Ecto neural progenitor cell (in vitro differentiated cells): Measurements from ENCODE around the gene SCN2A.

Experiments used
- DNase-seq: peaks from one replicate; pipeline ENCODE4 v3.0.0-alpha.2; 2018; ENCODE audit warnings: low spot score

Gene SCN2A

DNA sequence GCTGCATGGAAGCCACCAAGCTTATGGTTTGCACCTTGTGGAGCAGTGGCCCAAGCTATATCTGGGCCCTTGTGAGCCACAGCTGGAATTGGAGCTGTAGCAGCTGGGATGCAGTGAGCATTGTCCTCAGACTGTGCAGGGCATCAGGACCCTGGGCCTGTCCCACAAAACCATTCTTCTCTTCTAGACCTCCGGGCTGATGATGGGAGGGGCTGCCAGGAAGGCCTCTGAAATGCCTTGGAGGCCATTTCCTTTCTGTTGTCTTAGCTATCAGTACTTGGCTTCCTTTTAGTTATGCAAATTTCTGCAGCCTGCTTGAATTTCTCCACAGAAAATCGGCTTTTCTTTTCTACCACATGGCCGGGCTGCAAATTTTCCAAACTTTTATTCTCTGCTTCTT, 183.9 kb downstream of the SCN2A start:
- no peak for DNase-seq

DNA sequence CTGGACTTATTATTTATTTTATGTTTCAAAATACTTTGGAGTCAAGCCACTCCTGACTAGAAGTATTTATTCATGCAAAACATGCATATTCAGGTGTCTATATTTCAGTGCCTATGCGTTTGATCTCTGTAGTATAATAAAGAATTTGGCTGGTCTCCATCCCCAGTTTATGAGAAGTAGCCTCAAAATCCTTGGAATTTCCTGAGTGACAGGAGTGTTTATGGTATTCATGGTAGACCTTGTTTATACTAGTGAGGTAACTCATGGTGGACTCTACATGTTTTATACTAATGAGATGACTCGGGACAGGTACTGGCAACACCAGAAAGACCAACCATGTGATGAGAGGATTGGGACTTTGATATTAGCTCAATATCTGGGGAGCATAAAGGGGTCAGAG, 186.3 kb downstream of the SCN2A start:
- no peak for DNase-seq

DNA sequence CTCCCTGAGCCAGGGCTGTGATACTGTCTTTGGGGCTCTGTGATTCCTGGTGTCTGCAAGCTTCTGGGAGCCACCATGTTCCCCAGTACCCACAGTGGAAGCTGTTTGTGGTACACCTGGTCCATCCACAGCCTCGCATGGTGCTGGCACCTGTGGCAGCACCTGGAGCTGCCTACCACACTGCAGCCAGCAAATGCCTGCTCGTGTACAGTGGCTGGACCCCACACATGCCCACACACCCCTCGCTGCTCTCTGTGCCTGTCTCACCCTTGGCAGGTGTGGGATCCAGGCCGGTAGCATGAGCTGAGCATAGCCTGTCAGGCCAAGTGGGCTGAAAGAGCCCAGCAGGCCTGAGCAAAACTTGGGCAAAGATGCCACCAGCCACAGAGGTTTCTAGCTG, 188.5 kb downstream of the SCN2A start:
- no peak for DNase-seq

DNA sequence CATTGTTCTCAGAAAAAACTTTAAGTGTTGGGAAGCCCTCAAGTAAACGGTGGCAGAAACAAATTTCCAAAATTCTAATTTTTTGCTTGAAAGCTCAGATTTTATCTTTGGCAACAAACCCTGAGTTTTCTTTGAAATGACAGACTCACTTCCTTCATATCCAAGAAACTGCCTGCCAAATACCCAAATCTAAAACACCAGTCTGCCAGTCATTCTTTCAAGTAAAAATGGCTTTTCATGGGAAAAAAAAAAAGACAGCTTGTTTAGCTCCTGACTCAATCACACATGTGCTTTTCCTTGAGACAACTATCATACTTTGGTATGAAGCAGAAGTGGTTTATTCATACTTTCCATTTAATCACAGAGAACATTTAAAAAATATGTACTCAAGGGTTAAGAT, 189.7 kb downstream of the SCN2A start:
- no peak for DNase-seq

DNA sequence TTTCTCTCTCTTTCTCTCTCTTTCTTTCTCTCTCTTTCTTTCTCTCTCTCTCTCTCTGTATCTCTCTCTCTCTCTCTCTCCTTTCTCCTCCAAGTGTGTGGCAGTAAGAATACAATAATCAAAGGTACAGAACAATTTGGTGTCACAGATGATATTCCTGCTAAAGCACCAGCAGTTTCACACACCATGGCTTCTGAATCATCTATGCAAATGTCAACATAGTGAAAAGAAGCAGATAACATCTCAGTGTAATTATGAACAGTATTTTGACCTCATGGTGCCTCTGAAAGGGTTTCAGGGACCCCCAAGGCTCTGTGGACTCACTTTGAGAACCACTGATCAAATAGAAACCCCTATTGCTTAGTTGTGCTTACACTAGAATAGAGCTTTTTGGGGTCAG, 191.8 kb downstream of the SCN2A start:
- no peak for DNase-seq

DNA sequence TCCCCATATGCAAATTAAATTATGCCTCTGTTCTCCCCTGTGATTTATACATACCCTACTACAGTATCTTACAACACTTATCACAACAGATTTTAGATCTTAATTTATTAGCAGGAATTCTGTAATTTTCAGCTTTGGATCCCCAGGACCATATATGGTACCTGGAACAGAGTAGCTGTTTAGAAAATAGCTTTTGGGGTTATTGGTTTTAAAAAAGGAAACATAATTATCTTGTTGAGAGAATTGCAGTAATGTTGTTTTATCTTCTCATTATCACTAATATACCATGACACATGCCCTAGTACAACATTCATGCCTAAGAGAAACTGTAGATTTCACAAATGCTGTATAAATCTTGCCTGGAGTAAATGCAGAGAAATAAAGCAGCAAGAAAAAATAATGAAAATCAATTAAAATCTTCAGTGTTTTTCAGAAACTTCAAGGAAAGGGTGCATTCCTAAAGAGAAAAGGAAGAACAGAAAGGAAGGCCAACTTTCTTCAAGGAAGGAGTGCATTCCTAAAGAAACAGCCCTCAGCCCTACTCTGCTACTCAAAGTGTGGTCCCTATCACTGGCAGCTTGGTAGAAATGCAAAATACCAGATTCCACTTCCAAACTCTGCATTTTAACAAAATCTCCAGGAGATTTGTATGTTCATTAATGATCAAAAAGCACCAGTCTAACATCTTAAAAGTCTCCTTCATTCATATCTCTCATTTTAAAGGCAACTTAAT, 193.2 kb downstream of the SCN2A start:
- DNase-seq = no peak

DNA sequence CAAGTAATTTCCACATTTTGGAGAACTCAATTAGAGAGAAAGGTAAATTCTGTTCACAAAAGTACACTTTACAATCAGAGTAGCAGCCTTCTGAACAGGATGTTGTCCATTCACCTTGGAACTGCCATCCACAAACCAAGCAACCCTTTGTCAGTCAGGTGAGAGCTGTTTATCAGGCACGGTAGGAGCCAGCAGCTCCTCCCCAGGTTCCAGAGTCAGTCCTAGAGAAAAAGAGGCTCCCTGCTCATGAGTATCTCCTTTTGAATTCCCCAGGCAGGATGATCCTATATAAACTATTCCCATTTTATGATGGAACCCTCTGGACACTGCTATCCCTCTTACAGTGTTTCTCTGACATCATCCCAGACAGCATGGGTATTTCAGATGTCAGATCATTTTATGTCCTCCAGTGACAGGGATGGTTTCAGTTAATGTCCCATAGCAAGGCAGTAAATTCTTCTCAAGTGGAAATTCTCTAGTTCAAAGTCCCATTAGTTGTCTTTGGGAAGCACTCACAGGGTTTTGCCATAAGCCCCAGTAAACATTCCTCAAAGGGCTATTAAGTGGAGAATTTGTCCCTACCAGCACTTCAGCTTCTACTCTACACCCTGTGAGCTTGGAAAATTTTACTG, 195.8 kb downstream of the SCN2A start:
- DNase-seq = no peak

DNA sequence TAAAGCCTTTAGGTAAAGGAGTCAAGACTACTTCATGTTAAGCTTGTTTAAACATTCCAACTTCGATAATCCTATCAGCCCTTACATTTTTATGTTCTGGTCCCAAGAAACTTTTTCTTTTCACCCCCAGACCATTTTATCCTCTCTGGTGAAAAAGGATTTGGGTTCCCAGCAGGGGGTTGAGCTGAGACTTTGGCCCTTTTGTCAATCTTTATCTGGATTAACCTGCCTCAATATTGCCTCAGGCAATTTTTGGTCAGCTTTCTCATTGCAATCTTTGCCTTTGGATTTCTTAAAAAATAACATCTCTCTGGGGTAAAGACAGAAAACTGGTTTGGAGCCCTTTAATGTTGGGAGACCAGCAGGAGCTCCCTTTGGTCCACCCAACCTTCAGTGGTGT, 196.4 kb downstream of the SCN2A start:
- DNase-seq = peak; percentile 72

DNA sequence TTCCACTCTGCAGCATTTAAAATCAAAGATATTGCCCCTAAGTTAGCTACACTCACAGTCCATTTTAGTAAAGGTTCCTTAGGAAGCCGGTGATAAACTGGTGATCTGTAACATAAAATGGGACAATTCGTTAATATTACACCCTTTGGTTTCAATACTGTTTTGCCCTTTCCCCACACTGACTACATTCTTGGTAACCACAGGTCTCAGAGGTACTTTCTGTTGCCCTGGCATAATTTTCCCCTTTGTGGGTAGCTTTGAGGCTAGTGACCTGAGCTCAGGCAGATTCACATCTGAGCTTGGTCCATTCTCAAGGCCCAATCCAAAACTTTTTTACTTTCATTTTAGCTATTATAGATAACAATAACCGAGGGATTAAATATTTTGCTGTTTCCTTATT, 197.3 kb downstream of the SCN2A start:
- DNase-seq = no peak

DNA sequence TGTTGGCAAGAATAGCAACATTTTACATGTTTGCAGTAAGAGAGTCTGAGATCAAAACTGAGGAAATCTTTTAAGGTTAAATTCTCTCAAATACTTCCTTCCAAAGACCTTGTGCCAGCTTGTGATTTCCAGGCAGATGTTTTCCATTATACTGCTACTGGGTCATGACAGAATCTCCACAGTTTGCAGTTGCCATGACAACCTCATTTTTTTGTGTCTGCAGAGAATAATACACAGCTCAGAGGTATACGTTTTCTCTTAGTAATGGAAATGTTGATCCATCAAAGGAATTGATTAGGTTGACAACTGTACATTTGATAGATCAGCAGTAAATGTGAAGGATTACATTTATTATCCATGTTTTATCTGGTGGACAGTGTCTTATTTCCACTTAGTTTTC, 201.2 kb downstream of the SCN2A start:
- no peak for DNase-seq
